ENCODE measurements around the gene CIRBP. TPM values are rescaled to one million over a fixed set of nuclear protein-coding genes. Genes with fewer than 3 reads are reported as not detected.
A peak's percentile ranks its signal among the peaks of the same experiment; 100 is the strongest.

Gene CIRBP
- total and polyA plus RNA-seq, 2 donors (not counting 1 experiment from before 2014, with no cell fraction given) = 104 to 298 TPM

DNA sequence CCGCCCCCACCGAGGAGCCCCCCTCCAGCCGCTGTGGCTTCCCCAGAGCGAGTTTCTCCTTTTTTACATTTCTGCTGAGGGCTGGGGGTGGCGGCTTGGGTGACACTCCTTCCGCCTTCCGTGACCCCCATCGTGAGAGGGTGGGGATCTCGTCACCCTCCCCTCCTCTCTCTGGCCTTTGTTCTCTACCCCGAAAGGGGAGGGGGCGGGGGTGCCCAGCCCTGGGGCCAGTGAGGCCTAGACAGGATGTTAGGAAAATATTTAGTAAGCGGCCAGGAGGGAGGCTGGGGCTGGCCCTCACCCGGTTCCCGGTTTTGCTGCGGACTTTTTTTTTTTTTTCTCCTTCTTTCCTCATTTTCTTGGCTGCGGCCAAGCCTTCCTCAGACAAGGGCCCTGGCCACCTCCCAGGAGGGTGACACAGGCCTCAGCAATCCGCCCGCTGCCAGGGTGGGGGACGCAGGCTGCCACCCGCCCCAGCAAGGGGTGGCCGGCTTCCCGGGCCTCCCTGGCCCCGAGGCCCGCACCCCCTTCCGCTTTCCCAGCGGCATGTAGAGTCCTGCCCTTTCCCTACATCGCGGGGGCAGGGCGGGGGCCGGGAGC is 16.8 kb upstream of the CIRBP start:
- peak overlapping the region; percentile 64 to 95 (median 86) for H3K4me3 ChIP-seq (replicated peaks in 1 of 4; ENCODE audit: control extremely low read depth in 1 of 4, insufficient read depth in 1 of 4, low read depth in 3 of 4, low read length in 4 of 4)
- peak overlapping the region; percentile 88 for H3K9ac ChIP-seq (ENCODE audit: insufficient read depth, low read length)
- TF ChIP-seq, protein P1, sequence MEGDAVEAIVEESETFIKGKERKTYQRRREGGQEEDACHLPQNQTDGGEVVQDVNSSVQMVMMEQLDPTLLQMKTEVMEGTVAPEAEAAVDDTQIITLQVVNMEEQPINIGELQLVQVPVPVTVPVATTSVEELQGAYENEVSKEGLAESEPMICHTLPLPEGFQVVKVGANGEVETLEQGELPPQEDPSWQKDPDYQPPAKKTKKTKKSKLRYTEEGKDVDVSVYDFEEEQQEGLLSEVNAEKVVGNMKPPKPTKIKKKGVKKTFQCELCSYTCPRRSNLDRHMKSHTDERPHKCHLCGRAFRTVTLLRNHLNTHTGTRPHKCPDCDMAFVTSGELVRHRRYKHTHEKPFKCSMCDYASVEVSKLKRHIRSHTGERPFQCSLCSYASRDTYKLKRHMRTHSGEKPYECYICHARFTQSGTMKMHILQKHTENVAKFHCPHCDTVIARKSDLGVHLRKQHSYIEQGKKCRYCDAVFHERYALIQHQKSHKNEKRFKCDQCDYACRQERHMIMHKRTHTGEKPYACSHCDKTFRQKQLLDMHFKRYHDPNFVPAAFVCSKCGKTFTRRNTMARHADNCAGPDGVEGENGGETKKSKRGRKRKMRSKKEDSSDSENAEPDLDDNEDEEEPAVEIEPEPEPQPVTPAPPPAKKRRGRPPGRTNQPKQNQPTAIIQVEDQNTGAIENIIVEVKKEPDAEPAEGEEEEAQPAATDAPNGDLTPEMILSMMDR (conservative IDR thresholded peaks at IDR 0.05 in 1 of 2, IDR thresholded peaks at IDR 0.05 in 1 of 2; ENCODE audit: low read depth in 1 of 2, low read length in 2 of 2) = no peak
- TF ChIP-seq EZH2 (IDR thresholded peaks at IDR 0.05; ENCODE audit: low read length, missing control alignments) = no peak
- DNase-seq (ENCODE audit: low read depth in 2 of 2) = peak; percentile 96 to 98
- H3K4me1 ChIP-seq (ENCODE audit: control insufficient read depth, extremely low read depth, insufficient read depth, low read length) = peaks cover 29% of the 10 kb centered on the region
- H2AFZ ChIP-seq (ENCODE audit: low read length) = no peak overlapping the region
- H3K4me2 ChIP-seq (ENCODE audit: extremely low read depth, insufficient read depth, low read length) = peak overlapping the region; percentile 59
- no peaks in the 10 kb centered on the region for H3K9me3 ChIP-seq (ENCODE audit: control insufficient read depth, insufficient read depth, low read depth, low read length)
- peaks cover 71% of the 10 kb centered on the region for H3K79me2 ChIP-seq (ENCODE audit: control insufficient read depth, insufficient read depth, low read length)
- H4K20me1 ChIP-seq (ENCODE audit: control insufficient read depth, extremely low read depth, insufficient read depth, low read length) = no peaks in the 10 kb centered on the region
- H3K27me3 ChIP-seq (ENCODE audit: control insufficient read depth, insufficient read depth, low read length) = no peaks in the 10 kb centered on the region
- H3K36me3 ChIP-seq (ENCODE audit: control insufficient read depth, insufficient read depth, low read length) = peaks cover 43% of the 10 kb centered on the region
- peak overlapping the region; percentile 97 for H3K27ac ChIP-seq (ENCODE audit: insufficient read depth, low read length)

DNA sequence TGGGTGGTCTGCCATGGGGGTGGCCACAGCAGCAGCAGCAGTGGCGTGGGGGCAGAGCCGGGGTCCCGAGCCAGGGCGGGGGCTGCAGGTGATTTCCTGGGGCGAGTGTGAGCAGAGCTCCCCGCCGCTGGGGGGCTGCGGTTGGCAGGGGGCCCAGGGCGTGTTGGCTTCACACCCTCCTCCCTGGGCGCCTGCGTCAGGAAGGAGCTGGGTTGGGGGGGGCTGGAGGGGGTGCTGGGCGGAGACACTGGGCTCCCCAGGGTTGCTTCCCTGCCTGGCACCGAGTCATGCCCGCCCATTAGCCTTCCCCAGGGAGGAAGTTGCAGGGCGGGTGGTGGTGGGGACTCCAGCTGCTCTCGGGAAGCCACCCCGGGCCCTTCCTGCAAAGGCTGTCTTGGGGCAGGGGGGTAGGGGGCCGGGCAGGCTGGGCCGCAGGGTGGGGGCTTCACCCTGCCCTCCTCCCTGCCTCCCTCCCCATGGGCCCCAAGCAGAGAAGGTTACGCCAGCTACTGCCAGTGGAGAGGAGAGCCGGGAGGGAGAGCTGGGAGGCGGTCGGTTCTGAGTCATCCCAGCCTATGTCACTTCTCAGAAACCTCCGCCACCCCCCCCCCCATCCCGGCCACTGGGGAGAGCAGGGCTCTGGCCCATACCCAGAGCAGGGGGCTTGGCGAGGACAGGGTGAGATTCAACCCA is 16.2 kb upstream of the CIRBP start:
- Histone ChIP-seq H3K27me3 (ENCODE audit: control insufficient read depth, insufficient read depth, low read length) (no peaks in the 10 kb centered on the region), H3K4me1 (ENCODE audit: control insufficient read depth, extremely low read depth, insufficient read depth, low read length) (peaks cover 25% of the 10 kb centered on the region), H2AFZ (ENCODE audit: low read length) (no peak overlapping the region), H3K9ac (ENCODE audit: insufficient read depth, low read length) (peak overlapping the region; percentile 88), H4K20me1 (ENCODE audit: control insufficient read depth, extremely low read depth, insufficient read depth, low read length) (no peaks in the 10 kb centered on the region), H3K4me2 (ENCODE audit: extremely low read depth, insufficient read depth, low read length) (peak overlapping the region; percentile 82), H3K36me3 (ENCODE audit: control insufficient read depth, insufficient read depth, low read length) (peaks cover 46% of the 10 kb centered on the region), H3K9me3 (ENCODE audit: control insufficient read depth, insufficient read depth, low read depth, low read length) (no peaks in the 10 kb centered on the region), H3K79me2 (ENCODE audit: control insufficient read depth, insufficient read depth, low read length) (peaks cover 71% of the 10 kb centered on the region), H3K4me3 (replicated peaks in 1 of 4; ENCODE audit: control extremely low read depth in 1 of 4, insufficient read depth in 1 of 4, low read depth in 3 of 4, low read length in 4 of 4) (peak overlapping the region; percentile 64 to 95 (median 86)), H3K27ac (ENCODE audit: insufficient read depth, low read length) (peak overlapping the region; percentile 97)
- TF ChIP-seq EZH2 (IDR thresholded peaks at IDR 0.05; ENCODE audit: low read length, missing control alignments) = no peak
- TF ChIP-seq, protein P1 (conservative IDR thresholded peaks at IDR 0.05 in 1 of 2, IDR thresholded peaks at IDR 0.05 in 1 of 2; ENCODE audit: low read depth in 1 of 2, low read length in 2 of 2) = peak in 1 of 2 donors; percentile 10
- peak; percentile 98 to 99 for DNase-seq (ENCODE audit: low read depth in 2 of 2)

DNA sequence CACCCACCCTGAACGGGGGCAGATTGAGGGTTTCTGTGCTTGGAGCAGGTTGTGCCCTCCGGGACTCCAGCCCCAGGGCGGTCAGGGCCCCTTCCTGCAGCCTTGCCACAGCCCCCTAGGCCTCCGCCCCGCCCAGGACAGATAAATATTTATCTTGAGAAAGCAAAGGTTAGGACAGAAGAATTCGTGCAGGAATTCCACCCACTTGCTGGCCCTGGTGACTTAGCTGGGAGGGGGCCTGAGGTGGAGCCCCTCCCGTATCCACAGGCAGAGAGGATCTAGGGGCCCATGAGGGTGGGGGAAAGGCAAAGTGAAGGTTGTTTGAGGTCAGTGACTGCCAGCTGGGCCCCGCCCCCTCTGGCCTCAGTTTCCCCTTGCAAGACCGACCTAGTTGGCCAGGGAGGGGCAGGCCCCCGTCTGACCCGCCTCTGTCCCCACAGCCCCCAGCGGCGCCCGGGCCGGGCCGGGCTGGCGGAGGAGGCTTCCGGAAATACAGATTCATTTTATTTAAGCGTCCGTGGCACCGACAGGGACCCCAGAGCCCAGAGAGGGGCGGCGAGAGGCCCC is 15.5 kb upstream of the CIRBP start:
- peak in 1 of 2 donors; percentile 86 for DNase-seq (ENCODE audit: low read depth in 2 of 2)
- TF ChIP-seq, protein P1 (conservative IDR thresholded peaks at IDR 0.05 in 1 of 2, IDR thresholded peaks at IDR 0.05 in 1 of 2; ENCODE audit: low read depth in 1 of 2, low read length in 2 of 2) = no peak
- TF ChIP-seq EZH2 (IDR thresholded peaks at IDR 0.05; ENCODE audit: low read length, missing control alignments) = no peak
- Histone ChIP-seq H3K4me3 (replicated peaks in 1 of 4; ENCODE audit: control extremely low read depth in 1 of 4, insufficient read depth in 1 of 4, low read depth in 3 of 4, low read length in 4 of 4) (peak overlapping the region; percentile 31 to 95 (median 54)), H3K4me1 (ENCODE audit: control insufficient read depth, extremely low read depth, insufficient read depth, low read length) (peaks cover 29% of the 10 kb centered on the region), H3K4me2 (ENCODE audit: extremely low read depth, insufficient read depth, low read length) (peak overlapping the region; percentile 82), H3K27ac (ENCODE audit: insufficient read depth, low read length) (peak overlapping the region; percentile 97), H4K20me1 (ENCODE audit: control insufficient read depth, extremely low read depth, insufficient read depth, low read length) (no peaks in the 10 kb centered on the region), H3K79me2 (ENCODE audit: control insufficient read depth, insufficient read depth, low read length) (peaks cover 73% of the 10 kb centered on the region), H3K36me3 (ENCODE audit: control insufficient read depth, insufficient read depth, low read length) (peaks cover 51% of the 10 kb centered on the region), H3K9me3 (ENCODE audit: control insufficient read depth, insufficient read depth, low read depth, low read length) (no peaks in the 10 kb centered on the region), H3K9ac (ENCODE audit: insufficient read depth, low read length) (peak overlapping the region; percentile 88), H2AFZ (ENCODE audit: low read length) (no peak overlapping the region), H3K27me3 (ENCODE audit: control insufficient read depth, insufficient read depth, low read length) (no peaks in the 10 kb centered on the region)
